HG03108 (cell line): ENCODE data around the gene IL1F10.

Experiments used
- ATAC-seq: cut with Tn5 transposase; IDR thresholded peaks from one replicate; pipeline ENCODE4 v1.9.1; 2021; ENCODE audit warnings: moderate library complexity; ENCODE audit not compliant: unreplicated experiment

Gene IL1F10

GRCh38 chr2:113067681-113068080 is at the start of gene IL1F10:
IL1F10 (plus strand) TSS chr2:113067970; CDS start chr2:113072739, 4,769 bp downstream.
- ATAC-seq = no peak

GRCh38 chr2:113018509-113018908 is 49.3 kb upstream of the IL1F10 start:
- ATAC-seq = no peak

- ATAC-seq = no peak
Measured at GRCh38 chr2:113021312-113021711, 46.5 kb upstream of the IL1F10 start.

GRCh38 chr2:113024764-113025163 is 43.0 kb upstream of the IL1F10 start:
- no peak for ATAC-seq

- ATAC-seq = no peak
Measured at GRCh38 chr2:113025737-113026136, 42.0 kb upstream of the IL1F10 start.

GRCh38 chr2:113027691-113028090 is 40.1 kb upstream of the IL1F10 start:
- no peak for ATAC-seq

GRCh38 chr2:113028112-113028511 is 39.7 kb upstream of the IL1F10 start:
- no peak for ATAC-seq

- no peak for ATAC-seq
Measured at GRCh38 chr2:113032737-113033136, 35.0 kb upstream of the IL1F10 start.

- ATAC-seq = no peak
Measured at GRCh38 chr2:113034016-113034415, 33.8 kb upstream of the IL1F10 start.

- no peak for ATAC-seq
Measured at GRCh38 chr2:113036763-113037162, 31.0 kb upstream of the IL1F10 start.

GRCh38 chr2:113038291-113038690 is 29.5 kb upstream of the IL1F10 start:
- ATAC-seq = no peak

GRCh38 chr2:113039158-113039557 is 28.6 kb upstream of the IL1F10 start:
- no peak for ATAC-seq

GRCh38 chr2:113039719-113040118 is 28.1 kb upstream of the IL1F10 start:
- ATAC-seq = no peak

- no peak for ATAC-seq
Measured at GRCh38 chr2:113041871-113042270, 25.9 kb upstream of the IL1F10 start.

- no peak for ATAC-seq
Measured at GRCh38 chr2:113046465-113046864, 21.3 kb upstream of the IL1F10 start.

GRCh38 chr2:113050921-113051895 is 16.6 kb upstream of the IL1F10 start:
- ATAC-seq = no peak

GRCh38 chr2:113052396-113052917 is 15.3 kb upstream of the IL1F10 start, which contains the start of gene IL36B:
IL36B (minus strand) TSS chr2:113052867.
- ATAC-seq = no peak

GRCh38 chr2:113053666-113054065 is 14.1 kb upstream of the IL1F10 start:
- ATAC-seq = no peak

GRCh38 chr2:113054066-113054465 is 13.7 kb upstream of the IL1F10 start:
- ATAC-seq = no peak

- no peak for ATAC-seq
Measured at GRCh38 chr2:113056521-113056920, 11.2 kb upstream of the IL1F10 start.

- ATAC-seq = no peak
Measured at GRCh38 chr2:113057117-113057516, 10.7 kb upstream of the IL1F10 start.

GRCh38 chr2:113058411-113058994 is 9.3 kb upstream of the IL1F10 start:
- no peak for ATAC-seq
